ENCODE measurements around the gene MED23.

Gene MED23

DNA sequence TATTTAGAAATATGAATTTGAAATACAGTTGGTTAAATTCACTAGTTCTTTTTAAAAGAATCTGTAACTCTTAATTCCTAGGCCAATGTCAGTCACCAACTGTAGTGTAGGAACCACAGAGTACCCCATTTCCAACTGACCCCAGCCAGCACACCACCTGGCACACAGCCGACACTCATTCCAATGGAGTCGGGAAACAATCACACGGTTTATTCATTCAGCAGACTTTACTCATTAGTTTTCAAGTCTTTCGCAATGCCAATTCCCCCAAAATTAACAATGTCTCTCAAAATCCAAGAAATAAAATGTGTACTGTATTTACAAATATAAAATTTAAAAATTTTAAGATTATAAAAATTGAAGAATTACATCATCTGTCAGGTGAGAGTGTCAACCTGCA lies 41.5 kb downstream of the MED23 start:
- Histone ChIP-seq H3K4me3 (no peak overlapping the region), H3K27ac (no peak overlapping the region)
- TF ChIP-seq, protein P1, sequence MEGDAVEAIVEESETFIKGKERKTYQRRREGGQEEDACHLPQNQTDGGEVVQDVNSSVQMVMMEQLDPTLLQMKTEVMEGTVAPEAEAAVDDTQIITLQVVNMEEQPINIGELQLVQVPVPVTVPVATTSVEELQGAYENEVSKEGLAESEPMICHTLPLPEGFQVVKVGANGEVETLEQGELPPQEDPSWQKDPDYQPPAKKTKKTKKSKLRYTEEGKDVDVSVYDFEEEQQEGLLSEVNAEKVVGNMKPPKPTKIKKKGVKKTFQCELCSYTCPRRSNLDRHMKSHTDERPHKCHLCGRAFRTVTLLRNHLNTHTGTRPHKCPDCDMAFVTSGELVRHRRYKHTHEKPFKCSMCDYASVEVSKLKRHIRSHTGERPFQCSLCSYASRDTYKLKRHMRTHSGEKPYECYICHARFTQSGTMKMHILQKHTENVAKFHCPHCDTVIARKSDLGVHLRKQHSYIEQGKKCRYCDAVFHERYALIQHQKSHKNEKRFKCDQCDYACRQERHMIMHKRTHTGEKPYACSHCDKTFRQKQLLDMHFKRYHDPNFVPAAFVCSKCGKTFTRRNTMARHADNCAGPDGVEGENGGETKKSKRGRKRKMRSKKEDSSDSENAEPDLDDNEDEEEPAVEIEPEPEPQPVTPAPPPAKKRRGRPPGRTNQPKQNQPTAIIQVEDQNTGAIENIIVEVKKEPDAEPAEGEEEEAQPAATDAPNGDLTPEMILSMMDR (IDR thresholded peaks at IDR 0.05), result no peak
- no peak for DNase-seq (ENCODE audit: low spot score)

DNA sequence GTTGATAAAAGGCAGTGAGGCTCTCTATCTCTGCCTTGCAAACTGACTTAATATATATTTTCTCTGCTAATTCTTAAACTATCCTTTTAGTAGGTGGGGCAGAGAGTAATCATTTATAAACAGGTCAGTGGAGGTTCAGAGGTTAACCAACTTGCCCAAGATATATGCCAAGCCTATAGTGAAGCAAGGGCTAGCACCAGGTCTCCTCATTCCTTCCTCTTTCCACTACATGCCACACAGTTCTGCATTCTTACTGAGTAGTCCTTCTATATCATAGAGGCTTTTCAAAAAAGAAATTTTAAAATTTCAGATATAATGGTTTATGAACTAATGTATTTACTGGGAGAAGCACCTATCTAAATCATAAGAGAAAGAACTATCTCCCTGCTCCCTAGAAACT lies 46.5 kb downstream of the MED23 start:
- H3K4me3 ChIP-seq, result no peak overlapping the region
- TF ChIP-seq, protein P1 (IDR thresholded peaks at IDR 0.05), result no peak
- H3K27ac ChIP-seq, result no peak overlapping the region
- no peak for DNase-seq (ENCODE audit: low spot score)

DNA sequence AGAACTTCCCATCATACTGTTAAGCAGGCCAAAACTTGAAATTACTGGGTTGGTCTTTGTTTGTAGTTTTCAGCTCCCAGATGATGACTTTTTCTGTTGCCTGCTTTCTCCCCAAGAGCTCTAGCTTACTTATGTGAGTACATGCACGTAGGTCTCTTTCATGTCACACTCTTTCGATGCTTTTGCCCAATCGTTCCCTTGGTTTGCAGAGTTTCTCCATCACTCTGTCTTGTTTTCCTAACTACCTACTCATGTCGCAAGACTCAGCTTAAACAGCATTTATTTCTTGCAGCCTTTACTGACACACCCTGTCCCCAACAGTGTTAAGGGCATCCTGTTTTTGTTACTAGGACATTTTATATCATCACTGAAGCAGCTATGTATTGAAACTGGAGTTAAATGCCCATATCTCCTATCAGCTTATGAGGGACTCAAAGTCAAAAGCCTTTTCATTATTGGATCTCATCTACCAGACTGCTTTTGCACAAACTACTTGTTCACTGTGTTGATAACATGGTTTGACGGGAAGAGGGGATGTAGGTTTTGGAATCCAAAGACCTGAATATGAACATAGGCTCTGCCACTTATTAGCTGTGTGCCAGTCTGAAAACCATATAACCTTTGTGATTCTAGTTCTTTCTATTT lies 52.1 kb downstream of the MED23 start:
- H3K27ac ChIP-seq, result no peak overlapping the region
- DNase-seq (ENCODE audit: low spot score), result no peak
- TF ChIP-seq, protein P1 (IDR thresholded peaks at IDR 0.05), result no peak
- H3K4me3 ChIP-seq, result no peak overlapping the region

DNA sequence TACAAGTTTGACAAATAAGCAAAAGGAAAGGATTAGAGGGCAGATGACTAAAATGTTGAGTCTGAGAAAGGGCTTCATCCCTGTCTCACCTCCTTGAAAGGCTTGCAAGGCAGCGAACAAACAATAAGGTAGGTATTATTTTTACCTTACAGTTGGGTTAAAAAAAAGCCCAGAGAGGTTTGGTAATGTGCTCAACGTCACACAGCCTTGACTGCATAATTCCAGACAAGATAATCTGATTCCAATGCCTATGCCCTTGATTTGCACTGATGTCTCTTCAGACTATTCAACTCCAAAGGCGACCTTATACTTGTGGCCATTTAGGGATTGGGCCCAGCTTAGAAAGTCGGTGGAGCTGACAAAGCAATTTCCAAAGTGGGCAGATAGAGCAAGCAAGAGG lies 53.4 kb downstream of the MED23 start:
- no peak overlapping the region for H3K27ac ChIP-seq
- no peak for DNase-seq (ENCODE audit: low spot score)
- TF ChIP-seq, protein P1 (IDR thresholded peaks at IDR 0.05), result no peak
- no peak overlapping the region for H3K4me3 ChIP-seq

DNA sequence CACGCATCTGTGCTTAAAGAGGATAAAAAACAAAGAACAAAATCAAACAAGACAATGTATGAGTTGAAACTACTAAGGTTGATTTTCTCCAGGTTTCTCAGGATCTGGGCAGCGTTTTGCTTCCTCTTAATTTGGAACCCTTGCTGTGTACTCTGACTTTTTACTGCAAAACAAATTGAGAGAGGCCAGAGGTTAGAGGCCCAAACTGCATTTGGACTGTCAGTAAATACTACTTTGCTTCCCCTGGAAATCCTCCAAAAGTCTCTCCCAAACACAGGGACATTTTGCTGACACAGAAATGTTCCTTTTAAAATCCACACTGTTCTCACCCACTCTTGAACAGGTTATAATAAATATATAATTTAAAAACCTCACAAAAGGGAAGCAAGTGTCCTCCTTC lies 53.9 kb downstream of the MED23 start:
- no peak for DNase-seq (ENCODE audit: low spot score)
- TF ChIP-seq, protein P1 (IDR thresholded peaks at IDR 0.05), result no peak
- Histone ChIP-seq H3K27ac (no peak overlapping the region), H3K4me3 (no peak overlapping the region)

DNA sequence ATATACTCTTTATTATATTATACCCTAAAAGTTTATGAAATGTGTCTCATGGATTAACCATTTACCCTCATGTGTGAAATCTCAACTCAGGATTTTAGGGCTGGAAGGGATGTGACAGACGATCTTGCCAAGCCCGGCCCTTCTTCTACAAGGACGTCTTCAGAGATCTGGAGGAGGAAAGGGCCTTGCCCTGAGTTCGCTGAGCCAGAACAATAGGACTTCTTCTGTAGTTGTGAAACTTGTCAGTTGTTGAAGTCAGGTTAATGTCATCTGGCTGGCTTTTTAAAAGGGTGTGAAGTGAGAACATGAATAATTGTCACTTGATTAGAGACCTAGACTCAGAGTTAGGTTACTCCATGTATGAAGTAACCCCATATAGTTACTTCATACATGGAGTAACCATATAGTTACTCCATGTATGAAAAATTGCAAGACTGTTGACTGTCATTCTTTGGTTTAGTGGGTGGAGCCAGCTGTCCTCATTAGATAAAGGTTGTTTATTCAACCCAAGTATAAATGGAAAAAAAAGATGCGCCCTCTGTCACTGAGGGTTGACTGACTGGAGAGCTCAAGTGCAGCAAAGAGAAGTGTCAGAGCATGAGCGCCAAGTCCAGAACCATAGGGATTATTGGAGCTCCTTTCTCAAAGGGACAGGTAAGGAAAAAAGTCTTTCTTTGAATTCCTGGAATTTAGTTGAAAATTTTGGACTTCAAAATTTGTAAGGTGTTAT lies 55.2 kb downstream of the MED23 start, which contains the start of gene ARG1:
Gene ARG1, plus strand, starts transcription at position 541 of the 730 bp plus-strand sequence. Its CDS starts 57 bp downstream, at position 598.
- H3K27ac ChIP-seq, result no peak within 1 kb of the TSS
- no peak for DNase-seq (ENCODE audit: low spot score)
- no peak within 1 kb of the TSS for H3K4me3 ChIP-seq
- TF ChIP-seq, protein P1 (IDR thresholded peaks at IDR 0.05), result no peak

DNA sequence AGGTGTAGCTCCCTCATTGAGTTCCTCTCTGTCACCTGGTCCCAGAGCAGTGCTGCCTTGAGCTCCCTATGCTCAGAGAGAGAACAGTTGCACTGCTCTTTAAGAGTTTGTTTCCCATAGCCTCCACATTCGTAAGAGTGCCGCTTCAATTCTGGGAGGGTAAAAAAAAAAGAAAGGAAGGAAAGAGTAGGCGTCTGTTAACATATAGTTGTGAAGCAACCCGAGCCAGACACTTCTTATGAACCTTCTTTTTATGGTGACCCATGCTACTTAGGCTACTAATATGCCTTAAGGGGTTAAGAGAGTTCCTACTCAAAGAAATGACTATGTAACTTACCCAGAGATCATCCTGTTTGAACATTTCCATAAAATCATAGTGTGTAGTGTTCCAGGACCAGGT lies 59.3 kb downstream of the MED23 start:
- DNase-seq (ENCODE audit: low spot score), result no peak
- TF ChIP-seq, protein P1 (IDR thresholded peaks at IDR 0.05), result no peak
- H3K27ac ChIP-seq, result no peak overlapping the region
- H3K4me3 ChIP-seq, result no peak overlapping the region
